Cardiac muscle cell (in vitro differentiated cells and primary cell): ENCODE results near the gene FBXL19. TPM values are rescaled to one million over a fixed set of nuclear protein-coding genes. Genes with fewer than 3 reads are reported as not detected.

Experiments used
- DNase-seq, 2 donors: peaks; one replicate each; pipeline versions ENCODE4 v3.0.0 to v3.0.0-alpha.2; 2010 to 2017; ENCODE audit warnings: low read depth in 1 of 2, low spot score in 1 of 2
- H3K27ac ChIP-seq: fragments of 200-600 bp; sonication (generic); 2 replicates; pipeline ENCODE4 v1.5.1; 2016
- H3K27me3 ChIP-seq: fragments of 200-600 bp; sonication (generic); 2 replicates; pipeline ENCODE4 v1.6.0; 2016; ENCODE audit warnings: control low read depth
- H3K36me3 ChIP-seq: fragments of 200-600 bp; sonication (generic); 2 replicates; pipeline ENCODE4 v1.5.1; 2016; ENCODE audit warnings: control low read depth
- H3K4me1 ChIP-seq: fragments of 200-600 bp; sonication (generic); 2 replicates; pipeline ENCODE4 v1.8.1; 2017; ENCODE audit warnings: low read depth, mild to moderate bottlenecking, mixed run types
- H3K4me3 ChIP-seq: fragments of 200-600 bp; sonication (generic); 2 replicates; pipeline ENCODE4 v1.5.1; 2016; ENCODE audit warnings: mild to moderate bottlenecking
- H3K9me3 ChIP-seq: fragments of 200-600 bp; sonication (generic); 2 replicates; pipeline ENCODE4 v1.5.1; 2017; ENCODE audit warnings: low read depth, mild to moderate bottlenecking, control low read depth
- CTCF ChIP-seq: IDR thresholded peaks from 2 replicates; pipeline ENCODE4 v1.5.1; 2012; ENCODE audit warnings: low read depth, mild to moderate bottlenecking, low read length
- polyA plus RNA-seq: library from polyadenylated mRNA; unstranded; fragments of >200 nt; fragmentation: Nextera tagmentation; extraction: Ambion mirVana; gene quantifications from 2 replicates; pipeline ENCODE4 v1.2.1, GENCODE V29; 2016
- total RNA-seq: library from RNA; depleted of rRNA; stranded (reverse); fragments of >200 nt; gene quantifications from 2 replicates; pipeline ENCODE4 v1.2.3, GENCODE V29; 2016

FBXL19 gene, protein sequence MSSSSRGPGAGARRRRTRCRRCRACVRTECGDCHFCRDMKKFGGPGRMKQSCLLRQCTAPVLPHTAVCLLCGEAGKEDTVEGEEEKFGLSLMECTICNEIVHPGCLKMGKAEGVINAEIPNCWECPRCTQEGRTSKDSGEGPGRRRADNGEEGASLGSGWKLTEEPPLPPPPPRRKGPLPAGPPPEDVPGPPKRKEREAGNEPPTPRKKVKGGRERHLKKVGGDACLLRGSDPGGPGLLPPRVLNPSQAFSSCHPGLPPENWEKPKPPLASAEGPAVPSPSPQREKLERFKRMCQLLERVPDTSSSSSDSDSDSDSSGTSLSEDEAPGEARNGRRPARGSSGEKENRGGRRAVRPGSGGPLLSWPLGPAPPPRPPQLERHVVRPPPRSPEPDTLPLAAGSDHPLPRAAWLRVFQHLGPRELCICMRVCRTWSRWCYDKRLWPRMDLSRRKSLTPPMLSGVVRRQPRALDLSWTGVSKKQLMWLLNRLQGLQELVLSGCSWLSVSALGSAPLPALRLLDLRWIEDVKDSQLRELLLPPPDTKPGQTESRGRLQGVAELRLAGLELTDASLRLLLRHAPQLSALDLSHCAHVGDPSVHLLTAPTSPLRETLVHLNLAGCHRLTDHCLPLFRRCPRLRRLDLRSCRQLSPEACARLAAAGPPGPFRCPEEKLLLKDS
- total RNA-seq = 55.1 and 60.0 TPM in 2 replicates
- polyA plus RNA-seq = 3.9 and 4.0 TPM in 2 replicates

DNA sequence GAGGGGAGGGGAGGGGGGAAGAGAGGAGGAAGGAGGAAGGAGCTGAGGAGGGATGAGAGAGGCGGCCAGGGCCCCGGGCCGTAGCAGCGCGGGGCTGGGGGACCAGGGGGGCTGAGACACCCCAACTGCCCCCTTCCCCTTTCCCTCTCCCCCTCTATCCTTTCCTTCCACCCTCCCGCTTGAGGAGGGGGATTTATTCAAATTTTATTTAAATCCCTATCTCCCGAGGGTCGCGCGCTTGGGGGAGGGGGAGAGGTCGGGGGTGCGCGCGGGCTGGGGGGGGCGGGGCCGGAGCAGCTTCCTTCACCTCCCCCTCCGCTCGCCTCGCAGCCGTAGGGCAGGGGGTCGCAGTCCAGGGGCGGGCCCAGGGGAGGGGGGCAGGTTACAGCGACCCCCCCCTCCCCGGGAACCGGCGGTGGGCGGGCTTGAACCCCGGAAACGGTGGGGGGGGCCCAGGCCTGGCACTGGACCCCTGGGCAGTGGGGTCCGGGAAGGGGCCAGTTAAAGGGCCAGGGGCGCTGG, at the start of gene FBXL19:
TSS of gene FBXL19 (plus strand) at position 19 of the 522 bp plus-strand sequence. CDS start 2,183 bp downstream, outside the sequence.
- no peak for TF ChIP-seq CTCF
- Histone ChIP-seq H3K4me1 (peaks cover 3% of the 10 kb centered on the region), H3K27me3 (no peaks in the 10 kb centered on the region), H3K36me3 (no peaks in the 10 kb centered on the region), H3K27ac (peak within 1 kb of the TSS; percentile 98), H3K4me3 (peak within 1 kb of the TSS; percentile 77), H3K9me3 (no peaks in the 10 kb centered on the region)
- DNase-seq = peak in 1 of 2 donors; percentile 78

- Histone ChIP-seq H3K36me3 (no peaks in the 10 kb centered on the region), H3K27me3 (no peaks in the 10 kb centered on the region), H3K9me3 (no peaks in the 10 kb centered on the region), H3K4me1 (peaks cover 19% of the 10 kb centered on the region), H3K27ac (peak overlapping the region; percentile 92), H3K4me3 (peak overlapping the region; percentile 89)
- no peak for DNase-seq
- TF ChIP-seq CTCF = no peak
These were observed 49.0 kb upstream of the FBXL19 start for GRCh38 chr16:30874244-30874820.

GRCh38 chr16:30874821-30875717, 48.3 kb upstream of the FBXL19 start:
- Histone ChIP-seq H3K9me3 (no peaks in the 10 kb centered on the region), H3K36me3 (no peaks in the 10 kb centered on the region), H3K27ac (peak overlapping the region; percentile 92), H3K27me3 (no peaks in the 10 kb centered on the region), H3K4me3 (peak overlapping the region; percentile 89), H3K4me1 (peaks cover 19% of the 10 kb centered on the region)
- TF ChIP-seq CTCF = no peak
- DNase-seq = peak; percentile 94 to 96

DNA sequence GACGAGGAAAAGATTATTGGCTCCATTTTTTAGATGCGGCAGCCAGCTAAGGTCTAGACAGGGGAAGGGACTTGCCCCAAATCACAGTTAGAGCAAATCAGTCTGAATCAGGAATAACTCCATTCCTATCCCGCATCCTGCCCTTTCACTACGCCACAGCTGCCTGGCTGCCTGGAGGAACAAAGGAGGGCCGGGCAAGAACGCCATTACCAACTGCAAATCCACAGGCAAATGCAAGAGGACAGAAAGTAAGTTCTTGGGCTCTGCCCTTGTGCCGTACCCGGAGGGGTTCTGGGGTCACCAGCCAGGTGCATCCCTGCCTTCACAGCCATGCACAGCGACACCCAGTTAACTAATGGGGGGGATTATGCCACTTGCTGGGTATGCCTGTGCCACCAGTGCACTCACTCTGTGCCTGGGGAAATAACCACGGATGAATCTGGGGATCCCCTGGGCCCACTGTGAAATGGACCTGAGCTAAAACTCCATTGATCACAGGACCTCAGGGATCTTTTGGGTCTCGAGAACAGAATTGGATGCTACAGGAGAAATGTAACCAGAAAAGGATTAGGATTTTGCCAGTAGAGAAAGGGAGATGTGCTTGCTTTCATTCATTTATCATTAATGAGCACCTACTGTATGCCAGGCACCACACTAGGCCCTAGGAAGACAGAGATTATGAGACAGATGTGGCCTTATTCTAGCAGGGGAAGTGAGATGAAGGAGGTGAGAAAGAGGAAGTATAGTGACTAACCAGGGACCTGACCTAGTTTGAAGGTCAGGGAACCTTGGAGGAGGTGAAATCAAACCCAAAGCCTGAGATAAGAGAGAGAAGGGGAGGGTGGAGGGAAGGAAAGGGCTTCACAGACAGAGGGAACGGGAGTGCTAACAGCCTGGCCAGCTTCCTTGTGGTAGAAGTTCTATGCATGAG, 47.2 kb upstream of the FBXL19 start:
- H3K9me3 ChIP-seq = no peaks in the 10 kb centered on the region
- peak; percentile 18 to 24 for DNase-seq
- H3K36me3 ChIP-seq = peaks cover 2% of the 10 kb centered on the region
- H3K27ac ChIP-seq = peak overlapping the region; percentile 92
- peak overlapping the region; percentile 89 for H3K4me3 ChIP-seq
- no peaks in the 10 kb centered on the region for H3K27me3 ChIP-seq
- TF ChIP-seq CTCF = no peak
- peaks cover 19% of the 10 kb centered on the region for H3K4me1 ChIP-seq
